ENCODE results near the gene MGAT4B. TPM values are rescaled to one million over a fixed set of nuclear protein-coding genes. Genes with fewer than 3 reads are reported as not detected.
A peak's percentile ranks its signal among the peaks of the same experiment; 100 is the strongest.

MGAT4B gene
- total and polyA plus RNA-seq, 2 of the 13 experiments (the other 11 are each of a cell fraction or from before 2014, with no cell fraction given), result 93.5 to 130 TPM

GRCh38 chr5:179805529-179806249, 977 bp downstream of the MGAT4B start (continued):
- TF ChIP-seq ZNF552 (CRISPR knock-in tag; IDR thresholded peaks at IDR 0.05; ENCODE audit: borderline replicate concordance) (no peak), ATAD3A (CRISPR knock-in tag; IDR thresholded peaks at IDR 0.05) (no peak), ZNF20 (CRISPR knock-in tag; IDR thresholded peaks at IDR 0.05) (no peak), HINFP (CRISPR knock-in tag; IDR thresholded peaks at IDR 0.05; ENCODE audit: low read depth) (no peak), HBP1 (CRISPR knock-in tag; IDR thresholded peaks at IDR 0.05; ENCODE audit: low read depth) (no peak), ZMYM3 (CRISPR knock-in tag; IDR thresholded peaks at IDR 0.05) (no peak), NFATC3 (CRISPR knock-in tag; IDR thresholded peaks at IDR 0.05) (no peak), MAFK (conservative IDR thresholded peaks at IDR 0.05 in 1 of 2, IDR thresholded peaks at IDR 0.05 in 1 of 2; ENCODE audit: low read length in 2 of 2) (no peak), ZNF441 (CRISPR knock-in tag; IDR thresholded peaks at IDR 0.05; ENCODE audit: borderline replicate concordance) (no peak), GZF1 (CRISPR knock-in tag; IDR thresholded peaks at IDR 0.05) (peak; percentile 37; the same call in 1 of the 2 replicates), SMARCE1 (IDR thresholded peaks at IDR 0.05; ENCODE audit: borderline replicate concordance) (no peak), AGO1 (IDR thresholded peaks at IDR 0.05; ENCODE audit: low read depth, low read length, poor library complexity, severe bottlenecking) (no peak), MEF2D (CRISPR knock-in tag; IDR thresholded peaks at IDR 0.05) (0 out of 2 replicates have a peak, but pooled peaks have one; percentile 45), PHF20 (CRISPR knock-in tag; IDR thresholded peaks at IDR 0.05) (no peak), FOXK2 (IDR thresholded peaks at IDR 0.05) (no peak), ZNF230 (CRISPR knock-in tag; IDR thresholded peaks at IDR 0.05) (no peak), ZNF318 (CRISPR knock-in tag; IDR thresholded peaks at IDR 0.05) (no peak), ZBTB26 (CRISPR knock-in tag; IDR thresholded peaks at IDR 0.05; ENCODE audit: borderline replicate concordance) (no peak)

All from HepG2 (cell line).